ENCODE measurements around the gene CMPK1. TPM values are rescaled to one million over a fixed set of nuclear protein-coding genes. Genes with fewer than 3 reads are reported as not detected.

Gene CMPK1
- total RNA-seq, 2 donors from 2014 or later, result 109 to 127 TPM

DNA sequence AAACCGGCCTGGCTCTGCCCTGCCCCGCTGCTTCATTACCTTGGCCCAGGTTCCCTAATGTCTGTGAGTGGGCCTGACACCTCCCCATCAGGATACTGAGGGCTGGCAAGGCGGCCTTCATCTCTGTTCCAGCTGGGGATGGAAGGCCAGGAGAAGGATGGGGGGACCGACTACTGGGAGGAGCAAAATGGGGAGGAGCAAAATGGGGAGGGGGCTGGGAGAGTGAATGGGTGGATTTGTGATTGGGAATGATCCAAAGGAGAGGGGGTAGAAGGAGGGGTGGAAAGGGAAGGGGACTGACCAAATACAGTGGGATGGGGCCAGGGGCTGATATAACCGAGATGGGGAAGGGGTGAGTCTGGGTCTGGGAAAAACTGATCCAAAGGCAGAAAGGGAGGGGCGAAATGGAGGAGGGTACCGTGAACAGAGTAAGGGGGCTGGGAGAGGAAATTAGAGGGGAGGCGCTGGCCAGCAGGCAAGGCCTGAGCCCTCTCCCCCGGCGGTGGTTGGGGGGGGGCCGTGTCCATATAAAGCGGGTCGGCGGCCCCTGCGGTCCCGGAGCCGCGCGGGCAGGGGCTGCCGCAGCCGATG is 82.2 kb downstream of the CMPK1 start, which contains the start of gene FOXE3:
Gene FOXE3, plus strand, starts transcription at position 558 of the 591 bp plus-strand sequence. Its CDS starts 31 bp downstream, at position 589.
- no peak for DNase-seq (ENCODE audit: low spot score)
- intact Hi-C loops (cut with DNase I), result no loop called here

DNA sequence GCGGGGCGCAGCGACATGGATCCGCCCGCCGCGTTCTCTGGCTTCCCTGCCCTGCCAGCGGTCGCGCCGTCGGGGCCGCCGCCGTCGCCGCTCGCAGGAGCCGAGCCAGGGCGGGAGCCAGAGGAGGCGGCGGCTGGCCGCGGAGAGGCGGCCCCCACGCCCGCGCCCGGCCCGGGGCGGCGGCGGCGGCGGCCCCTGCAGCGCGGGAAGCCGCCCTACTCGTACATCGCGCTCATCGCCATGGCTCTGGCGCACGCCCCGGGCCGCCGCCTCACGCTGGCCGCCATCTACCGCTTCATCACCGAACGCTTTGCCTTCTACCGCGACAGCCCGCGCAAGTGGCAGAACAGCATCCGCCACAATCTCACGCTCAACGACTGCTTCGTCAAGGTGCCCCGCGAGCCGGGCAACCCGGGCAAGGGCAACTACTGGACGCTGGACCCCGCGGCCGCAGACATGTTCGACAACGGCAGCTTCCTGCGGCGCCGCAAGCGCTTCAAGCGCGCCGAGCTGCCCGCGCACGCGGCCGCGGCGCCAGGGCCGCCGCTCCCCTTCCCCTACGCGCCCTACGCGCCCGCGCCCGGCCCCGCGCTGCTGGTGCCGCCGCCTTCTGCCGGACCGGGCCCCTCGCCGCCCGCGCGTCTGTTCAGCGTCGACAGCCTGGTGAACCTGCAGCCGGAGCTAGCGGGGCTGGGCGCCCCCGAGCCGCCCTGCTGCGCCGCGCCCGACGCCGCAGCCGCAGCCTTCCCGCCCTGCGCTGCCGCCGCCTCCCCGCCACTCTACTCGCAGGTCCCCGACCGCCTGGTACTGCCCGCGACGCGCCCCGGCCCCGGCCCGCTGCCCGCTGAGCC is 83.0 kb downstream of the CMPK1 start:
- intact Hi-C loops (cut with DNase I), result no loop called here
- DNase-seq (ENCODE audit: low spot score), result no peak

DNA sequence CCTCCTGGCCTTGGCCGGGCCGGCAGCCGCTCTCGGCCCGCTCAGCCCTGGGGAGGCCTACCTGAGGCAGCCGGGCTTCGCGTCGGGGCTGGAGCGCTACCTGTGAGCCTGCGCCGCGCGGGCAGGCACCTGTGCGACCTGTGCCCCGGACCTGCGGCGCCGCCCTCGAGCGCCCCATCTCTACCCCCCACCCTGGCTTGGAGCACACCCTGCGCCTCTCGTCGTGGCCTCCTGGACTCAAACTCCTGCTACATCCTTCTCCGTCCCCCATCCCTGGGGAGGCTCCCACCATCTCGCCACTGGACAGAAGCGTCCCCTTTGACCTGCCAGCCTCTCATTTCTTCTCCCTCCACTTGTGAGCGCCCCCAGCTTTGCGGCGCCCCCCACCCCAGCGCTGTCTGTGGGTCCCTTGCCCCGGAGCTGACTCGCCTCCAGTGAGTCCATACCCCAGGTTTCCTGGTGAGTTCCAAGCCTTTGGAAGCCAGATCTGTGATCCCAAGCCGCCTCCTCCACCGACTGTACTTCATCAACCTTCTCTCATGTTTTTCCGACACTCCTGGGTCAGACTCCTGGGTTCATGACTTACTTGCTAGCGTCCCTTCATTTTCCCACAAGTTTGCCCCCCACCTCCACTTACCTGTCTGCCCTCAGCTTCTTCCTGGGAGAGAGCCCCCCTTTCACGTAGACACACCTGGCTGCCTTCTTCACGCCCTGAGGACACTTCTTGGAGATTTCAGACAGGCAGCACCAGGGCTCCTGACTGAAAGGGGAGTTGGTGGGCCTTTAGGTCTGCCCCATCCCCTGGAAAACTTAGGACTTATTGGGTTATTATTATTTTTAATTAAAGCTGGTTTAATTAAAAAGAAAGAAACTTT is 83.8 kb downstream of the CMPK1 start:
- no peak for DNase-seq (ENCODE audit: low spot score)
- intact Hi-C loops (cut with DNase I), result no loop called here

DNA sequence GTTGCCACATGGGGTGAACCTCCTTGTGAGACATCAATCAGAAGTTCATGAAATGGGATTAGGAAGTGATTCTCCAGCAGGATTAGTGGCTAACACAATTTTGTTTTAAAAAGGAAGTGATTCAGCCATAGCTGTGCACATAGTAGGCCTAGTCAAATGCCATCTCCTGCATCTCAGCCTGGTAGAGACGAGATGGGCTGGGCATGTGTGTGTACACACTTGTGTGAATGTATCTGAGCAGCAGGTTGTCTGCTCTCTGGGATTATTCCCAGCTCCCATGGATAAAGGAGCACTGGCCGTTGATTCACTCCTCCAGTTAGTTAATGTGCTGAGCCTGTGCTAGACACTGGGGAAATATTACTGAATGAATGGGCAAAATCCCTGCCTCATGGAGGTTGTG is 84.5 kb downstream of the CMPK1 start:
- intact Hi-C loops (cut with DNase I), result no loop called here
- DNase-seq (ENCODE audit: low spot score), result no peak

DNA sequence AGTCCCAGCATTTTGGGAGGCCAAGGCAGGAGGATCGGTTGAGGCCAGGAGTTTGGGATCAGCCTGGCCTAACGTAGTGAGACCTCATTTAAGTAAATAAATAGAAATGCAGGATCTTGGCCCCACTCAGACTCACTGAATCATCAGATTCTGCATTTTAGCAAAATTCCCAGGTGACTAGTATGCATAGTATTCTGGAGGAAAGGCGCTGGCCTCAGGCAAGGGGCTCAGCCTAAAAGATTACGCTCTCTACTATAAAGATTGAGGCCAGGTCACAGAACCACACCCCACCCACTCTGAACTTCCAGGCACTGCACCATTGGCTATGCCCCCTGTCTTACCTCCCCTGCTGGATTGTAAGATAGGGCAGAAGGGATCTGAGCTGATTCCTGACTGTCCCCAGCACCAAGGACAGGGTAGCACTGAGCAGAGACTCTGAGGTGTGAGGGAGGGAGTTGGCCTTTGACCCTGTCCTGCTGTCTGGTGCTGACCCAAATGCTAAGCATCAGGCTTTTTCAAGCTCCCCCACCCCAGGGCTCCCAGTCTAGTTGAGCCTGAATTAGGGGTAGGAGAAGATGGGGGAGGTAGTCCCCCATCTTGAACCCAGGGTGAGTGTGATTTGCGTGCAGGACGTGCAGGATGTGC is 85.2 kb downstream of the CMPK1 start:
- DNase-seq (ENCODE audit: low spot score), result no peak
- intact Hi-C loops (cut with DNase I), result no loop called here

DNA sequence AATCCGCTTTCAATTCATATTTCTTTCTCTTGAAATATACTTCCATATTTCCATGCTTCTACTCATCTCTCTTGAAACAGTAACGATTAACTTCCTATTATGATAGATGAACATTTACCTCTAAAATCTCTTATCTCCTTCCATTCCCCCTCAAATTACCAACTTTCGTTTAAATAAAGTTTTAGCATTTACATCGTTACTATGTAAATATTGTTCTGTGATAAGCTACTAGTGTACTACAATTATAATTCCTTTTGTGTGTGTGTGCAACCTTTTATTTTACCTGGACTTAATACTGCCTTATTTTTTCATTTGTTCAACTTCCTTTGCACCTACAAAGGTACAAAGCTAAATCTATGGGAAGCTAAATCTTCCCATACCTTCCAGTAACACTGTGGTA is 87.0 kb downstream of the CMPK1 start:
- intact Hi-C loops (cut with DNase I), result no loop called here

DNA sequence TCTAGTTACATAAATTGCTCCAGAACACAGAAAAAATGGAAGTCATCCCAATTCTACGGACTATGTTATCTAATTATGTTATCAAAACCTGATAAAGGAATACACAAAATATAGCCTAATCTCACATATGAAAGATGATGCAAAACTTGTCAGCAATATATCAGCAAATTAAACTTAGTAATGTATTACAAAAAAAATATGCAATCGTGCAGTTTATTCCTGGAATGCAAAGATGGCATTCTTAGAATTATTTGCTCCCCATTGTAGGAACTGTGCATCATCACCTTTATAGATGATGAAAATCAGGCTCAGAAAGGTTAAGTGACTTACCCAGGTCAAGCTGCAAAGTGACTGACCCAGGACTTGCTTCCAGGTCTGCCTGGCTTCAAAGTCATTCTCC is 90.3 kb downstream of the CMPK1 start:
- no peak for DNase-seq (ENCODE audit: low spot score)
- intact Hi-C loops (cut with DNase I), result no loop called here

More for the DNA sequence above, 87.0 kb downstream of the CMPK1 start:
- no peak for DNase-seq (ENCODE audit: low spot score)

DNA sequence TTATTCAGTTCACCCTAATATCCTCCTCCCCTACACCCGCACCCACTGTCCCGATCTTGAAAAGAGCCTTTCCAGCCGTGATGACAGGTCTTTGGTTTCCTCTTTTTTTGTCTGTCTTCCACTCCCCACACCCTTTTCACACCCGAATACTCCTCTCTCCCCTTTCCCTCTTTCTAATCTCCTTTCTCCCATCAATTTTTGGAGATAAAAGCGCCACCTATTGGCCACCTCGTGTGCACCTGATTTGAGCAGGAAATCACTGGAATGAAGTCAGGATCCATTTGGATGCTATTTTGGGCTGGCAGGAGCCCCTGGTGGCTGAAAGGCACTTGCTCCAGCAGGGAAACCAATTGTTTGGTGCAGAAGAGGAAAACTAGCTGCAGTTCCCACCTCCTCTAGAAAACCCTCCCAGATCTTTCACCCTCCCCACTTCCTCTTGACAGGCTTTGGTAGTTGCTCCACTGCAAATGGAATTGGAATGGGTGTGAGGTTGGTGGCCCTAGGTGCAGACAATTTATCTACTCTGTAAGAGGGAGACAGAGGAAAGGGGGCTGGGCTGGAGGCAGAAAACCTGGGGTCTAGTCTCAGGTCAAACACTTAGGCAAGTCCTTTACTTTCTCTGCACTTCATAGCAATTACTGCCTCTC is 90.9 kb downstream of the CMPK1 start:
- no peak for DNase-seq (ENCODE audit: low spot score)
- intact Hi-C loops (cut with DNase I), result no loop called here

Other genes starting within 250 kb of the CMPK1 start
- under 1 TPM; 0.10 to 0.32 TPM for gene CYP4A22, start 196.3 kb upstream of the CMPK1 start, total RNA-seq
- 1 to 10 TPM in 1 of 2 donors, under 1 TPM in 1; 0.76 to 1.0 TPM for gene PDZK1IP1, start 143.8 kb upstream of the CMPK1 start, total RNA-seq
- 1 to 10 TPM; 5.3 to 8.7 TPM for gene TAL1, start 101.6 kb upstream of the CMPK1 start, total RNA-seq
- 1 to 10 TPM in 1 of 2 donors, under 1 TPM in 1; 0.86 to 1.1 TPM for gene STIL, start 19.6 kb upstream of the CMPK1 start, total RNA-seq
- under 1 TPM in 1 of 2 donors, not detected in 1; 0.10 TPM for gene FOXE3, start 82.5 kb downstream of the CMPK1 start, total RNA-seq
- gene FOXD2, start 104.3 kb downstream of the CMPK1 start, total RNA-seq, result under 1 TPM; 0.19 to 0.37 TPM

Measured in posterior vena cava (tissue), 2 donors.